Transverse colon (tissue), 3 donors: Measurements from ENCODE around the gene MAPKAPK2.

Experiments used
- EP300 ChIP-seq: sonication (generic); formaldehyde crosslinking; IDR thresholded peaks from one replicate; pipeline ENCODE4 v1.6.1; 2017; ENCODE audit warnings: antibody characterized with exemption, low read depth
- TF ChIP-seq, protein P1 (sequence below), 5 experiments: fragments of 200-600 bp in 3 of 5; fragments of 450-650 bp in 2 of 5; sonication (generic) in 3 of 5; IDR thresholded peaks; 1 replicate in 2 of 5; 2 replicates in 3 of 5; pipeline ENCODE4 v1.5.1; 2016 to 2017; ENCODE audit warnings: antibody characterized with exemption in 5 of 5, inconsistent platforms in 3 of 5, mild to moderate bottlenecking in 2 of 5, moderate library complexity in 1 of 5

DNA sequence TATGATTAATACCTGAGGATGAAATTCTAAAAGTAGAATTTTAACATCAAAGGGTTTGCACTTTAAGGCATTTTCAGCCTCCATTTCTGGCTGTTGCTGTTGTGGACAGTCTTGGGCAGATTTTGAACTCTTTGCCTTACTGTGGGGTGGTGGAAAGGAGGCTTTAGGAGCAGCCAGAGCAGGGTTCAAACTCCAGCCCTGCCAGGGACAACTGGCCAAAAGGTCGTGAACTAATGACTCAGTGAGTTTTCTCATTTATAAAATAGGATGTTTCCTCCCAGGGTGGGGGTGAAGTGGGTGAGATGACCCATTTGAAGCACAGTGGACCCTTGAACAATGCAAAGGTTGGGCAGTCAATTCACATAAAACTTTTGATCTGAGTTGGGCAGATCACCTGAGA, 36.7 kb downstream of the MAPKAPK2 start:
- no peak for TF ChIP-seq EP300
- TF ChIP-seq, protein P1, sequence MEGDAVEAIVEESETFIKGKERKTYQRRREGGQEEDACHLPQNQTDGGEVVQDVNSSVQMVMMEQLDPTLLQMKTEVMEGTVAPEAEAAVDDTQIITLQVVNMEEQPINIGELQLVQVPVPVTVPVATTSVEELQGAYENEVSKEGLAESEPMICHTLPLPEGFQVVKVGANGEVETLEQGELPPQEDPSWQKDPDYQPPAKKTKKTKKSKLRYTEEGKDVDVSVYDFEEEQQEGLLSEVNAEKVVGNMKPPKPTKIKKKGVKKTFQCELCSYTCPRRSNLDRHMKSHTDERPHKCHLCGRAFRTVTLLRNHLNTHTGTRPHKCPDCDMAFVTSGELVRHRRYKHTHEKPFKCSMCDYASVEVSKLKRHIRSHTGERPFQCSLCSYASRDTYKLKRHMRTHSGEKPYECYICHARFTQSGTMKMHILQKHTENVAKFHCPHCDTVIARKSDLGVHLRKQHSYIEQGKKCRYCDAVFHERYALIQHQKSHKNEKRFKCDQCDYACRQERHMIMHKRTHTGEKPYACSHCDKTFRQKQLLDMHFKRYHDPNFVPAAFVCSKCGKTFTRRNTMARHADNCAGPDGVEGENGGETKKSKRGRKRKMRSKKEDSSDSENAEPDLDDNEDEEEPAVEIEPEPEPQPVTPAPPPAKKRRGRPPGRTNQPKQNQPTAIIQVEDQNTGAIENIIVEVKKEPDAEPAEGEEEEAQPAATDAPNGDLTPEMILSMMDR (IDR thresholded peaks at IDR 0.05) = no peak
